NCI-H2029 (cell line): ENCODE results near the gene FAM151B.

Experiments used
- DNase-seq: peaks from one replicate; lab custom pipeline; 2025; lab: John Stamatoyannopoulos, UW

Gene FAM151B

GRCh38 chr5:80588858-80589540 is 101.1 kb downstream of the FAM151B start:
- DNase-seq, result no peak

DNA sequence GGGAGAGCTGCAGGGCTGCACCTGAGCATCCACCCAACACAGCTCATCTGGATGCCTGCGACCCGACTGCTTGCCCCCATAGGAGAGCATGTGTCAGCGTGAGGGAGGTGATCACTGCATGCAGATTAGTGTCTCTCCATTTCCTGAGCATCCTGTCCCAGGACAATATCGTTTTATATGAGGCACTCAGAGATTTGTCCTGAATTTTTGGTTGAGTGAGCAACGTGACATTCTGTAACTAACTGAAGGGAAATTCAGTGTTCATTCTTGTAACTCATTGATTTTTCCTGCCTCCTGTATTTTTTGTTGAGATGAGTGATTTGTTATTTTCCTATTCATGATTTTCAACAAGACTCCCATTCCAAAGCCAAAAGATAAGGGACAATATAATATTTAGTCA is 102.9 kb downstream of the FAM151B start:
- no peak for DNase-seq

DNA sequence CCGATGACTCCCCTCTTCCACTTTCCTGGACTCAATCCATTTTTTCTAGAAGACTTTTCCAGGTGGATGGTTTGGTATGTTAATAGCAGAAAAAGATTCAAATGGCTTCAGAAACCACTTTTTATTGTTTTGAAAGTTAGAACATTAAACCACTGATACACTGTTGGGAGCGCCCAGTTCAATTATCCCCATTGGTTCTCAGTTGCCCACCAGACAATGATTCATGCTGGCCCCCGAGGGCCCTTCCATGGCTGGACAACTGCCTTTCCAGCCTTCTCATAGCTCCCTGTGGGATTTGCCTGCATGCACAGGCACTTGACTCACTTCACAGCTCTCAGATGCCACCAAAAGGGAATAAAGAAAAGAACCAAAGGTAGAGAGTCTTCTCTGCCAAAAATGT is 103.5 kb downstream of the FAM151B start:
- no peak for DNase-seq

DNA sequence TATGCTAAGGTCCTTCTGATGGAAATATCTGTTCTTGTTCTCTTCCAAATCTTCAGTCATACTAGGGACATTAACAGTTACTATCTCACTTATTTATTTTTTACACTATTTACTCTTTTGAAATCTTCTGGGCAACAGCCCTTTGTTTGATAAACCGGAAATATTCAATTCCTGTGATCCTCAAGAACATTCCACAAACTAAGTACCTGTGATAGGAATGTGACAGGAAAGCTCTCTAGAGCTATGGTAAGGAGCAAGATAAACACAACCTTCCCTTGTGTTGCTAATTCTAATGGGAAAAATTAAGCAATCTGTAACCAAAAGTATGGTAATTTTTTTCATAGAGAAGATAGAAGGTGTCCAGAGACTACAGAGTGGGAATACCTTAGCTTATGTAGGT is 104.2 kb downstream of the FAM151B start:
- no peak for DNase-seq
